Activated naive CD8-positive, alpha-beta T cell treated with anti-CD3 and anti-CD28 coated beads, Interleukin-2, amount 10 ng/mL, durations not matched to agents 7 days and 5 days (primary cell): ENCODE results near the gene TPSB2. TPM values are rescaled to one million over a fixed set of nuclear protein-coding genes. Genes with fewer than 3 reads are reported as not detected.

Experiments
- ATAC-seq: fragments of 150-1000 bp; cut with Tn5 transposase; one replicate; pipeline ENCODE4 v1.10.0; 2021; ENCODE audit warnings: low read depth, moderate library complexity
- POLR2A ChIA-PET: fragments of 350-600 bp; sonication (Branson Sonifier 250); formaldehyde crosslinking; loops from one replicate; lab custom pipeline; 2021; ENCODE audit warnings: antibody characterized with exemption; lab: Charles Lee
- DNase-seq: peaks from one replicate; pipeline ENCODE4 v3.0.0; 2021
- H3K27ac Mint-ChIP-seq: one replicate; pipeline ENCODE4 v1.8.0; 2022; ENCODE audit warnings: mild to moderate bottlenecking, mixed read lengths
- H3K27me3 Mint-ChIP-seq: one replicate; pipeline ENCODE4 v1.8.0; 2022; ENCODE audit warnings: mild to moderate bottlenecking, moderate library complexity, mixed read lengths
- H3K36me3 Mint-ChIP-seq: one replicate; pipeline ENCODE4 v1.8.0; 2021; ENCODE audit warnings: mild to moderate bottlenecking, mixed read lengths
- H3K4me1 Mint-ChIP-seq: one replicate; pipeline ENCODE4 v1.8.0; 2021; ENCODE audit warnings: mixed read lengths
- H3K4me3 Mint-ChIP-seq: one replicate; pipeline ENCODE4 v1.8.0; 2022; ENCODE audit warnings: mild to moderate bottlenecking, moderate library complexity, mixed read lengths
- H3K9me3 Mint-ChIP-seq: one replicate; pipeline ENCODE4 v1.8.0; 2021; ENCODE audit warnings: mixed read lengths
- total RNA-seq, 2 experiments: library from RNA; stranded (reverse); gene quantifications; one replicate each; pipeline ENCODE4 v1.2.3, GENCODE V29; 2021

TPSB2 gene
- total RNA-seq, 2 experiments from 2014 or later, result not detected

DNA sequence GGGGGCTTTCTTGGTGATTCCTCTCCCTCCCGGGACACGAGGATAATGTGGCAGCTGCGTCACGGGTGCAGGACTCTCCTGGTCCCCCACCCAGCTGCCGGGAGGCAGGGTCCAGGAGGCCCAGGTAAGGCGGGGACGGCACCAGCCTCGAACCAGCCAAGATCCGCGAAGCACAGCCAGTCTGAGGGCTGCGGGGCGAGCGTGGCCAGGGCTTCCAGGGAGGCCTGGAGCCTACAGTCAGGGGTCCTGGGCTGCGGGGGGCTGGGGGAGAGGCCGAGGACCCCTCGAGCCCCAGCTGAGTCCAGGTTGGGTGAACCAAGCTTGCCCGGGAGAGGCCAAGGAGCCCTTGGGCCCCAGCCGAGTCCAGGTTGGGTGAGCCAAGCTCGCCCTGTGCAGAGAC, 35.8 kb upstream of the TPSB2 start:
- no peak overlapping the region for H3K27ac Mint-ChIP-seq
- H3K27me3 Mint-ChIP-seq, result peaks cover 9% of the 10 kb centered on the region
- POLR2A ChIA-PET, result no interaction called here
- H3K9me3 Mint-ChIP-seq, result peaks cover 7% of the 10 kb centered on the region
- H3K4me3 Mint-ChIP-seq, result no peak overlapping the region
- ATAC-seq (no peak), DNase-seq (no peak)
- H3K4me1 Mint-ChIP-seq, result no peaks in the 10 kb centered on the region
- no peaks in the 10 kb centered on the region for H3K36me3 Mint-ChIP-seq

DNA sequence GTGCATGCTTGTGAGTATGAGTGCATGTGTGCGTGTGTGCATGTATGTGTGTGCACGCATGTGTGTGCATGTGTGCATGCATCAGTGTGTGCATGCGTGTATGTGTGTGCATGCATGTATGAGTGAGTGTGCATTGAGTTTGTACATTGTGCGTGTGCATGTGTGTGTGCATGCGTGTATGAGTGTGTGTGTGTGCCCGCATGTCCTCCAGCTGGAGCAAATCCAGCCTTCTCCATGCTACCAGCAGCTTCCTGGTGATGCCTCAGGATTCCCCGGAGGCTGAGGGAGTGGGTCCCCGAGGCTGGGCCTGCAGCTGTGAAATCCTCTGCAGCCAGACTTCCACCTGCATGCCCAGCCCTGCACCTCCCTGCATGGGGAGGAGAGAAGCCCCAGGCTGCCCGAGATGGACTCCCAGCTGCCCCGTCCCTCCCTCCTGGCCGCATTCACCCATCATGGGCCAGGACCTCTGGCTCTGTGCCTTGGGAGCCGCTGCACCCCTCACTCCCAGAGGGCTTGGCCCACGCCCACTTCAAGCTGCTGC, 35.2 kb upstream of the TPSB2 start:
- DNase-seq (no peak), ATAC-seq (no peak)
- Mint-ChIP-seq H3K27ac (no peak overlapping the region), H3K4me1 (no peaks in the 10 kb centered on the region), H3K9me3 (peaks cover 7% of the 10 kb centered on the region), H3K4me3 (no peak overlapping the region), H3K36me3 (no peaks in the 10 kb centered on the region), H3K27me3 (peaks cover 13% of the 10 kb centered on the region)
- POLR2A ChIA-PET, result no interaction called here

DNA sequence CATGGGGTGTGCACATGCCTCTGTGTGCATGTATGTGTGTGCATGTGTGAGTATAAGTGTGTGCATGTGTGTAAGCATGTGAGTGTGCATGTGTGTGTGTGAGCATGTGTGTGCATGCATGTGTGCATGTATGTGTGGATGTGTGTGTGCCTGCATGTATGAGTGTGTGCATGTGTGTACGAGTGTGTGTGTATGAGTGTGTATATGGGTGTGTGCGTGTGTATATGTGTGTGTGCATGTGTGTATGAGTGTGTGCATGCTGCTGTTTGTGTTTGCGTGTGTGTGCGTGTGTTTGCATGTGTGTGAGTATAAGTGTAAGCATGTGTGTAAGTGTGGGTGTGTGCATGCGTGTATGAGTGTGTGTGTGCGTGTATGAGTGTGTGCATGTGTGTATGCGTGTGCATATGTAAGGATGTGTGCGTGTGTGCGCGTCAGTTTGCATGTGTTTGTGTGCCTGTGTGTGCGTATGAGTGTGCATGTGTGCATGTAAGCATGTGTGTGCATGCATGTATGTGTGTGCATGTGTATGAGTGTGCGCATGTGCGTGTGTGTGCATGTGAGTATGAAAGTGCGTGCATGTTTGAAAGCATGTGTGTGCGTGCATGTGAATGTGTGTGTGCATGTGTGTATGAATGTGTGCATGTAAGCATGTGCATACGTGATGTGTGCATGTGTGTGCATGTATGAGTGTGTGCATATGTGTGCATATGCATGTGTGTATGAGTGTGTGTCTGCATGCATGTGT, 34.5 kb upstream of the TPSB2 start:
- Mint-ChIP-seq H3K27ac (no peak overlapping the region), H3K4me3 (no peak overlapping the region), H3K36me3 (no peaks in the 10 kb centered on the region), H3K27me3 (peaks cover 13% of the 10 kb centered on the region), H3K4me1 (no peaks in the 10 kb centered on the region), H3K9me3 (peaks cover 7% of the 10 kb centered on the region)
- POLR2A ChIA-PET, result no interaction called here
- no peak for DNase-seq
- no peak for ATAC-seq

DNA sequence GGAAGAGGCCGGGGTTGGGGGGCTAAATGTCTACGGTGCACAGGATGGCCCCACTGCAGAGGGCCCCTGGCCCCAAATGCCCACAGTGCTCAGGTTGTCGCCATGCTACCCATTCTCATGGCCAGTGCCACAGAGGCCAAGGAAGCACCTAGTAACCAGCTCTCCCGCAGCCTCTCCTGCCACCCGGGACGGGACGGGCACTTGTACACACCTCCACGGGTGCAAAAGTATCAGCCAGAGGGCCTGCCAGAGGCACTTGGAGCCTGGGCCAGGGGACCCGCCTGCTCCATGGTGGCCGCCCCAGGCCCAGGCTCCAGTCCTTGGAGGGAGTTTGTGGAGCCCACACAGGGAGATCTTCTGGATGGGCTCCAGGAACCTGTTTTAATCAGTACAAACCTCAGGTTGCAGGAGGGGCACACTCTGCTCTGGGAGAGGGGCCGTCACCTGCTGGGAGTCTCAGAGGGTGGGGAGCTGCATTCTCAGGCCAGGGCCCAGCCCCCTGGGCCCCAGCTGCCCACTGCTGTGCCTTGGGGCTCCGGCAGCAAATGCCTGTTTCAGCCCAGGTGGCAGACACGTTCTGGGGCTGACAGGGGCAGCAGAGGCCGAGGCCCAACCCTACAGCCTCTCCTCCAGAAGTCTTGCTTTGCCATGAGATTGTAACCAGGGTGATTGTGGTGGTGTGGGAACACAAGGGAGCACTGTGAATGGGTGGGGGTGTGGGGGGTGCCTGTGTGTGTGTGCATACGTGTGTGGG, 33.8 kb upstream of the TPSB2 start:
- Mint-ChIP-seq H3K27ac (no peak overlapping the region), H3K4me3 (no peak overlapping the region), H3K9me3 (peaks cover 7% of the 10 kb centered on the region), H3K27me3 (peaks cover 13% of the 10 kb centered on the region), H3K36me3 (no peaks in the 10 kb centered on the region), H3K4me1 (peaks cover 4% of the 10 kb centered on the region)
- DNase-seq, result no peak
- POLR2A ChIA-PET, result no interaction called here
- ATAC-seq, result no peak

DNA sequence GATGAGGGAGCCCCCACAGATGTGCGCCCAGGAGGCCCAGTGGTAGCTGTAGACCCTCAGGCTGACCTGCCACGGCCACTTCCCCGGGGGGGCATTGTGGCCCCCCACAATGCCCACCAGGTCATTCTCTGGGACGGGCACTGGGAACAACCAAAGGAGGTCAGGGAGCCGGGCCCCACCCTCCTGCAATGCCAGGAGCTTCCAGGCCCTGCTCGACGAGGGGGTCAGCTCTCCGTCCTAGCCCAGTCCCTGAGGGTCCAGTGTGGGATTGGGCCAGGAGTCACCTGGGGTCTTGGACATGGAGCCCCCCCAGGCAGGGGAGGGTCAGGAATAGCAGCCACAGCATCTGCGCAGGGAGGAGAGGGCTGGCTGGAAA, 32.9 kb upstream of the TPSB2 start:
- POLR2A ChIA-PET, result no interaction called here
- DNase-seq (no peak), ATAC-seq (no peak)
- Mint-ChIP-seq H3K9me3 (peaks cover 7% of the 10 kb centered on the region), H3K27ac (no peak overlapping the region), H3K4me1 (peaks cover 5% of the 10 kb centered on the region), H3K4me3 (no peak overlapping the region), H3K27me3 (peaks cover 13% of the 10 kb centered on the region), H3K36me3 (no peaks in the 10 kb centered on the region)

DNA sequence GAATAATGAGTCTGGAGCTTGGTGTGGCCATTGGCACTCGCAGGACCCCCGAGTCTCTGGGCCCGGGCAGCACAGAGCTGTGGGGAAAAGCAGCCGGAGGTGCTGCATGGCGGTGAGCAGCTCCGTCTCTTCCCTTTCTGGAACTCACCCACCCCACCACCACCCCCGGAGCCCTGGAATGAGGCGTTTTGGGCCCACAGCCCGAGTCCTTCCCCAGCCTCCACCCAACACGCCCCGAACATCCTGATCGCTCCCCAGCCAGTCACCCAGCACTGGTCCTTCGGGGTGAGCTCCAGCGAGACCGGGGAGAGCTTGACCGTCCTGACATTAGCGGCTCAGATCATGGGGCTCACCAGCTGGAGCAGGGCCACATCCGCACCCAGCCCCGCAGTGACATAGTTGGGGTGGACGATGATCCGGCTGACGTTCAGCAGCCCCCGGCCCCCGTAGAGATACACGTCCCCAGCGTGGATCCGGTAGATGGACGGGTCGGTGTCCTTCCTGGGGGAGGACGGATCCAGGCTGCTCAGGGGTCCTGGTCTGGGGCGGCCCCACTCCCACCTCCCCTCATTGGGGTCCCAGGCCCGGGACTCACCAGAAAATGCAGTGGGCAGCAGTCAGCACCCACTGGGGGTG, 32.3 kb upstream of the TPSB2 start:
- DNase-seq, result no peak
- H3K9me3 Mint-ChIP-seq, result peaks cover 7% of the 10 kb centered on the region
- POLR2A ChIA-PET, result no interaction called here
- peaks cover 13% of the 10 kb centered on the region for H3K27me3 Mint-ChIP-seq
- ATAC-seq, result no peak
- H3K27ac Mint-ChIP-seq, result no peak overlapping the region
- no peak overlapping the region for H3K4me3 Mint-ChIP-seq
- H3K36me3 Mint-ChIP-seq, result no peaks in the 10 kb centered on the region
- peaks cover 5% of the 10 kb centered on the region for H3K4me1 Mint-ChIP-seq

DNA sequence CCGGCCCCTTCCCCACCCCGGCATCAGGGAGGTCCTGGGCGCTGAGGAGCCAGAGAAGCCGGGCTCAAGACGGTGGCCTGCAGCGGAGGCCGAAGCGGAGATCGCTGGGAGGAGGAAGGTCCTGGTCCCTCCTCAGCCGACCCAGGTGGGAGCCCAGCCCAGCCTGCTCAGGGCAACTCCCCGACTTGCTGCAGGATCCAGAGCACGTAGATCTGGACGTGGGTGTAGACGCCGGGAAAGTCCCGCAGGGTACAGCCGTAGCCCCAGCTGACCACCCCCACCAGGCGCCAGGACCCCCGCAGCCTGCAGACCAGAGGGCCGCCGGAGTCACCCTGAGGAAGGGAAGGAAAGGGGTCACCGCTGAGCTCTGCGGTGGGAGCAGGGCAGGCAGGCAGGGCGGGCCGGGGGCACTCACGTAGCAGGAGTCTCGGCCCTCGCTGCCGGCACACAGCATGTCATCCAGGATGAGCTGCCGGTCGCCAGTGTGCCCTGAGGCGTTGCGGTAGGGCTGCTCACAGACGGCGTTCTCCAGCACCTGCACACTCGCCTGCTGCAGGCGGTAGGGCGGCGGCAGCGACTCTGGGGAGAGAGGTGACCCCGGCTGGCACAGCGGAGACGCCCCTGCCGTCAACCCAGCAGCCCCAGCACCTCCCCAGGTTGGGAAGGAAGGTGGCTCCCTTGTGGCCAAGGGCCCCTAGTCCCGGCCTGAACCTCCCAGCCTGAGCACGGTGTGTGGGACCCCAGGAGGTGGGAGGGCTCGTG, 31.3 kb upstream of the TPSB2 start:
- Mint-ChIP-seq H3K27ac (no peak overlapping the region), H3K4me3 (no peak overlapping the region), H3K9me3 (peaks cover 7% of the 10 kb centered on the region), H3K27me3 (peaks cover 13% of the 10 kb centered on the region), H3K36me3 (no peaks in the 10 kb centered on the region), H3K4me1 (peaks cover 5% of the 10 kb centered on the region)
- POLR2A ChIA-PET, result no interaction called here
- DNase-seq, result no peak
- ATAC-seq, result no peak

DNA sequence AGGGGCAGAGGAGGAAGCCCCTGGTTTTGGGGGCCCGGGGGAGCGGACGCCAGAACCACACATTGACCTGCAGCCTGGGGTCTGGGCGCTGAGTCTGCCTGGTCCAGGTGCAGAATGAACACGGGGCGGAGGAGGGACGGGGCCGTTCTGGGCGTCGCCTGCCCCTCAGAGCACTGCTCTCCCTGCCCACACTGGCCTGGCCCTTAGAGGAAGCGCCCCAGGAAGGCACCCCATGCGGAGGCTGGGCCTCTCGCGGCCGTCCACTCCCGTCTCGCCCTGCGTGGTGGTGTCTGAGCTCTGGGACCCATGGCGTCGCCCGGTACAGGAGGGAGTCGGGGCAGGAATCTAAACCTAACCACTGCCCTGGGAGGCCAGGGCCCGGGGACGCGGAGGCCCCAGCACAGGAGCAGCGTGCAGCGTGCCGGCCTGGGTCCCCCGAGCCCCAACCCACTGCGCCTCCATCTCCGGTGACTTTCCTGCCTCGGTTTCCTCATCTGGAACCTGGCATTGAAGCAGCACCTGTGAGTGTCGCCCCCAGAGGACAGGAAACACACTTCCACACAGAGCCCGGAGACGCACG, 30.2 kb upstream of the TPSB2 start:
- POLR2A ChIA-PET, result no interaction called here
- Mint-ChIP-seq H3K27ac (no peak overlapping the region), H3K4me3 (no peak overlapping the region), H3K4me1 (peaks cover 5% of the 10 kb centered on the region), H3K9me3 (peaks cover 7% of the 10 kb centered on the region), H3K36me3 (no peaks in the 10 kb centered on the region), H3K27me3 (peaks cover 13% of the 10 kb centered on the region)
- ATAC-seq (no peak), DNase-seq (no peak)

DNA sequence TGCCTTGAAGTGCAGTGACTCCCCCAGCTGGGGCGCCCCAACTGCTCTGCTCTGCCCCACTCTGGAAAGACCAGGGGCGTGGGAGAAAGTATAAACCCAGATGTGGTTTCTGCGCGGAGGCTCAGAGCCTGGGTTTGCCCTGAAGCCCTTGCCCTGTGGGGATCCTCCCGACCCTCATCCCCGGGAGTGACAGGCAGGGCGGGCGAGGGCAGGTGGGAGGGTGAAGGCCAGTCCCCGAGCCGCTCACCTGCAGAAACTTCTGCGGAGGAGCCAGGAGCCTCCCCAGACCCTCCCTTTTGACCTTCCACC, 29.7 kb upstream of the TPSB2 start:
- Mint-ChIP-seq H3K27me3 (peaks cover 13% of the 10 kb centered on the region), H3K4me1 (peaks cover 5% of the 10 kb centered on the region), H3K27ac (no peak overlapping the region), H3K9me3 (peaks cover 6% of the 10 kb centered on the region), H3K4me3 (no peak overlapping the region), H3K36me3 (no peaks in the 10 kb centered on the region)
- DNase-seq, result no peak
- ATAC-seq, result no peak
- POLR2A ChIA-PET, result no interaction called here

DNA sequence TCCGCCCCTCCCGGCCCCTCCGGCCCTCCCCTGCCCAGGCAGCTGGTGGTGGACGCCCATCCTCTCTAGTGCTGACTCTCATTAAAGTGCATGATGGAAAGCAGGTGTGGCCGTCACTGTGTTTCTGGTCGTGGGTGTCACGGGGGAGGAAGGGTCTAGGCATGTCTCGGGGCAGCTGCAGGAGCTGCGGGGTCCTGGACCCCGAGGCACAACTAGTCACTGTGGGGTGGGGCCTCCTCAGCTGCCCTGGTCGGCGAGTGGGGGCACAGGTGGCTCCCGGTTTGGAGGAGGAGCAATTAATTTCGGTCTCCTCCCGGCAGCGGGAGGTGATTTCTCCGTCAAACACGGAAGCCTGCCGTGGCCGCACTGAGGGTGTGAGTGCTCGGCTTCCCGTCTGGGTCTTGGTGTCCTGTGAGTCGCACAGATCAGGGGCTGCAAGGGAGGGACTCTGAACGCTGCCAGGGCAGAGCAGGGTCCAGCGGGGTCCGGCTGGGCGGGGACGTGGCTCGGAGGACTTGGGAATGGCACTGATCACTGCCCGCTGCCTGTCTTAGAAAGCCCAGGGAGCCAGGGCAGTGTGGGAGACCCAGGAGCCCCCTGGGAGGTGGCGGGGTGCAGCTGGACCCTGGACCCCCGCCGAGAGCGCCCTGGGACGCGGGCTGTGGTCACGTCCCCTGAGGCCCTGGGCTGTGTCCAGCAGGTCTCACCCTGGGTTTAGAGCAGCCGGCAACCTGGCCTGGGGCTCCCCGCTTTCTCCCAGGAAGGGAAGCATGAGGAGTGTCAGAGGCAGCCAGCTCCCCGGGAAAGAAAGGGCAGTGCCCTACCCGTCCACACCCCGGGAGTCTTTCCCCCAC, 29.1 kb upstream of the TPSB2 start:
- ATAC-seq, result peak; percentile 12
- peak overlapping the region; percentile 53 for H3K4me3 Mint-ChIP-seq
- POLR2A ChIA-PET, result no interaction called here
- H3K4me1 Mint-ChIP-seq, result peaks cover 5% of the 10 kb centered on the region
- no peaks in the 10 kb centered on the region for H3K36me3 Mint-ChIP-seq
- no peak overlapping the region for H3K27ac Mint-ChIP-seq
- no peak for DNase-seq
- peaks cover 13% of the 10 kb centered on the region for H3K27me3 Mint-ChIP-seq
- peaks cover under 1% of the 10 kb centered on the region for H3K9me3 Mint-ChIP-seq

DNA sequence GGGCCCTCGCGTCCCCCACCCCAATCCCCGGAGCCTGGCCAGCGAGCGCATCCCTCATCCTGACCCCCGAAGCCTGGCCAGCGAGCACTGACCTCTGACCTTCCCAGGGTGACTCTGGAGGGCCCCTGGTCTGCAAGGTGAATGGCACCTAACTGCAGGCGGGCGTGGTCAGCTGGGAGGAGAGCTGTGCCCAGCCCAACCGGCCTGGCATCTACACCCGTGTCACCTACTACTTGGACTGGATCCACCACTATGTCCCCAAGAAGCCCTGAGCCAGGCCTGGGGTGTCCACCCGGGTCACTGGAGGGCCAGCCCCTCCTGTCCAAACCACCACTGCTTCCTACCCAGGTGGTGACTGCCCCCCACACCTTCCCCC, 28.2 kb upstream of the TPSB2 start:
- Mint-ChIP-seq H3K4me3 (no peak overlapping the region), H3K27me3 (peaks cover 13% of the 10 kb centered on the region), H3K36me3 (no peaks in the 10 kb centered on the region), H3K4me1 (peaks cover 5% of the 10 kb centered on the region), H3K9me3 (no peaks in the 10 kb centered on the region), H3K27ac (no peak overlapping the region)
- no peak for DNase-seq
- POLR2A ChIA-PET, result no interaction called here
- ATAC-seq, result no peak

DNA sequence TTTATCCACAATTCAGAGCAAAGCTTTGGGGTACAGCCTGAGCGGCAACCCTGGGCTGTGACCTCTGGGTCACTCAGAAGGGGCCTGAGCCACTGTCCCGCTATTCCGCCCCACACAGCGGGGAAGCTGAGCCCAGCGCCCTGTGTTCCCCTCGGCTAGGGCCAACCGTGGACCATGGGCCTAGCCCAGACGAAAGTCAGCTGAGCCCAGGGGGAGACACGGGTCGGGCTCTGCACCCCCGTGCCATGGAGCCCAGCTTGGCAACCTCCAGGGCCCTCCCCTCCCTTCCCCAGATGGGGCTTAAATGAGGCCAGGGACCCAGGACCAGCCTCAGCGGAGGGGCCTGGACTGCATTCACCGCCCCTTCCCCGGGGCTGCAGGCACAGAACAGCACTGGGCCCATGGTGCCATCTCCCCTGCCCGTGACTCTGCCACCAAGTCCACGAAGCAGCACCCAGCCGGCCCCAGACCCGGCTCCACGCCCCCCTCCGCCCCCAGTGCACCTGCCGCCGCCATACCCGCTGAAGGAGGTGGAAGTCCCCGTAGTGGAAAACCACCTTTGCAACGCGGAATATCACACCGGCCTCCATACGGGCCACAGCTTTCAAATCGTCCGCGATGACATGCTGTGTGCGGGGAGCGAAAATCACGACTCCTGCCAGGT, 27.7 kb upstream of the TPSB2 start:
- no peak for ATAC-seq
- no peak overlapping the region for H3K27ac Mint-ChIP-seq

More for the DNA sequence above, 27.7 kb upstream of the TPSB2 start:
- no peaks in the 10 kb centered on the region for H3K9me3 Mint-ChIP-seq
- POLR2A ChIA-PET, result no interaction called here
- peaks cover 13% of the 10 kb centered on the region for H3K27me3 Mint-ChIP-seq
- H3K4me1 Mint-ChIP-seq, result peaks cover 5% of the 10 kb centered on the region
- no peak overlapping the region for H3K4me3 Mint-ChIP-seq
- no peaks in the 10 kb centered on the region for H3K36me3 Mint-ChIP-seq
- DNase-seq, result no peak
